ENCODE measurements around the gene IFNAR1. TPM values are rescaled to one million over a fixed set of nuclear protein-coding genes. Genes with fewer than 3 reads are reported as not detected.

The IFNAR1 gene
- total and polyA plus RNA-seq, 3 donors from 2014 or later, result 22.1 to 25.0 (median 22.8) TPM

DNA sequence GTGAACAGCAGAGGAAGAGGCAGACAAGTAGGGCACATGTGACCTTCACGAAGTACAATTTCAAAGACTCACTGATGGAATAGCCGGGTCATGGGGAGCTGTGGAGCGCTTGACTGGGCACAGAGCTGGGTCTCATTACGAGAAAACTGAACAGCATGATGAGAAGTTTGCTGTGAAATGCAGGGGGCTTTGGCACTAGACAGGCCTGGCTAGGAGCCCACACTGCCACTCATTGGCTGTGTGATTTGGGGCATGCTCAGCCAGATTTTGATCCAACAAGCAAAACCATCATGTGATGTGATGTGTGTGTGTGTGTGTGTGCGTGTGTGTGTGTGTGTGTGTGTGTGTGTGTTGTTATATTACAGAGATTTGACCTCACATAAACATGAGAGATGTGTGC, 73.6 kb downstream of the IFNAR1 start:
- Histone ChIP-seq H3K4me3 (no peak overlapping the region), H3K4me1 (no peaks in the 10 kb centered on the region), H3K36me3 (ENCODE audit: low read depth, missing control alignments) (no peaks in the 10 kb centered on the region), H3K27ac (no peak overlapping the region), H3K27me3 (no peaks in the 10 kb centered on the region), H3K9me3 (no peaks in the 10 kb centered on the region)
- intact Hi-C loops (cut with DNase I; ENCODE audit: low total_unique reads), result no loop called here
- WGBS, 2 donors, result 80% methylated on average over 5 of the region's 5 CpGs
- DNase-seq, result no peak
- TF ChIP-seq, protein P1, sequence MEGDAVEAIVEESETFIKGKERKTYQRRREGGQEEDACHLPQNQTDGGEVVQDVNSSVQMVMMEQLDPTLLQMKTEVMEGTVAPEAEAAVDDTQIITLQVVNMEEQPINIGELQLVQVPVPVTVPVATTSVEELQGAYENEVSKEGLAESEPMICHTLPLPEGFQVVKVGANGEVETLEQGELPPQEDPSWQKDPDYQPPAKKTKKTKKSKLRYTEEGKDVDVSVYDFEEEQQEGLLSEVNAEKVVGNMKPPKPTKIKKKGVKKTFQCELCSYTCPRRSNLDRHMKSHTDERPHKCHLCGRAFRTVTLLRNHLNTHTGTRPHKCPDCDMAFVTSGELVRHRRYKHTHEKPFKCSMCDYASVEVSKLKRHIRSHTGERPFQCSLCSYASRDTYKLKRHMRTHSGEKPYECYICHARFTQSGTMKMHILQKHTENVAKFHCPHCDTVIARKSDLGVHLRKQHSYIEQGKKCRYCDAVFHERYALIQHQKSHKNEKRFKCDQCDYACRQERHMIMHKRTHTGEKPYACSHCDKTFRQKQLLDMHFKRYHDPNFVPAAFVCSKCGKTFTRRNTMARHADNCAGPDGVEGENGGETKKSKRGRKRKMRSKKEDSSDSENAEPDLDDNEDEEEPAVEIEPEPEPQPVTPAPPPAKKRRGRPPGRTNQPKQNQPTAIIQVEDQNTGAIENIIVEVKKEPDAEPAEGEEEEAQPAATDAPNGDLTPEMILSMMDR (IDR thresholded peaks at IDR 0.05), result no peak
- no peak for TF ChIP-seq POLR2A (IDR thresholded peaks at IDR 0.05)

DNA sequence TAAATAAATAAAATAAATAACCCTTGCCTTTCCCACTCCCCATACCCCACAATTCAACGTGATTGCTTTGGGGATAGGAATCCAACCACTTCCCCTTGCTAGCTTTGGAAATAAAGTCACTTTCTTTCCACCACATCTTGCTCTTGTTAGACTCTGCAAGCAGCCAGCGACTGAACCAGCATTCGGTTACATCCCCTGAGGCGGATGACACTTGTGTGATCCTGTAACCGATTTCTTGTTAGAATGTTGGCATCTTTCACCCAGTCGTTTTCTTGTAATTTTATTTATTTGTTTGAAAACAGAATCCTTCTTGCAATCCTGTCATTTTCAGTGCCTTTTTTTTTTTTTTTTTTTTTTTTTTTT, 76.8 kb downstream of the IFNAR1 start:
- Histone ChIP-seq H3K9me3 (no peaks in the 10 kb centered on the region), H3K36me3 (ENCODE audit: low read depth, missing control alignments) (no peaks in the 10 kb centered on the region), H3K27ac (no peak overlapping the region), H3K27me3 (no peaks in the 10 kb centered on the region), H3K4me3 (no peak overlapping the region), H3K4me1 (peaks cover 16% of the 10 kb centered on the region)
- DNase-seq, result no peak
- TF ChIP-seq, protein P1 (IDR thresholded peaks at IDR 0.05), result no peak
- TF ChIP-seq POLR2A (IDR thresholded peaks at IDR 0.05), result no peak
- WGBS, 2 donors, result 65 to 68% methylated on average over 6 of the region's 6 CpGs
- intact Hi-C loops (cut with DNase I; ENCODE audit: low total_unique reads), result no loop called here

DNA sequence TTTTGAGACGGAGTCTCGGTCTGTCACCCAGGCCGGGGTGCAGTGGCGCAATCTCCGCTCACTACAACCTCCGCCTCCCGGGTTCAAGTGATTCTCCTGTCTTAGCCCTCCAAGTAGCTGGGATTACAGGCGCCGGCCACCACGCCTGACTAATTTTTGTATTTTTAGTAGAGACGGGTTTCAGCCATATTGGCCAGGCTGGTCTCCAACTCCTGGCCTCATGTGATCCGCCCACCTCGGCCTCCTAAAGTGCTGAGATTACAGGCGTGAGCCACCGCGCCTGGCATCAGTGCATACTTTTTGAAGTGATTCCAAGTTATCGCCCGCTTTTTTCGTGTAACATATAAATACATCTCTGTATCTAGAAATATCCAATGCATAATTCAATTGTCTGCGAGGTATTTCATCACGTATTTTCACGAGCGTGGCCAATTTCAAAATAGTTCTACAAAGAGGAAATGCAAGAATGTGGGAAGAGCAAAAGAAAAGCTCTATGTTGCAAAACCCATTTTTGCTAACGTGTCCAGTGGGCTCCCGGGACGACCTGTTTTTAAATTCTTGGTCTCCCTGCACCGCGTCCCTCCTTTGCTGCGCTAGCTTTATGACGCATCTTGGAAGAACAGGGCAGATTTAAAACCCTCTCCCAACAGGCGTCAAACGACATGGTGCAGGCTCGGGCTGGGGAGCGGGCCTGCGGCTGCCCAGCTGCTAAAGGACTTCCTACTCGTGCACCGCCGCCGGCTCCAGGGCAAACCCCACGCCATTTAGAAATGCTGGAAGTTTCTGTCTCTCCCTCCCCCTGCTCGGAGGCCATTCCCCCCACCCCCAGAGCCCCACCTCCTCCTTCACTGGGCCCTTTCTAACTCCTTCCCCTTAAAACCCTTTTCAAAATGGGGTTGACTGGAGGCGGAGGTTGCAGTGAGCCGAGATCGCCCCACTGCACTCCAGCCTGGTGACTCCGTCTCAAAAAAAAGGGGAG, 77.5 kb downstream of the IFNAR1 start:
- H3K27me3 ChIP-seq, result no peaks in the 10 kb centered on the region
- no peaks in the 10 kb centered on the region for H3K36me3 ChIP-seq (ENCODE audit: low read depth, missing control alignments)
- intact Hi-C loops (cut with DNase I; ENCODE audit: low total_unique reads), result no loop called here
- no peak for TF ChIP-seq POLR2A (IDR thresholded peaks at IDR 0.05)
- TF ChIP-seq, protein P1 (IDR thresholded peaks at IDR 0.05), result no peak
- peak overlapping the region; percentile 93 to 95 for H3K27ac ChIP-seq
- DNase-seq, result peak; percentile 75
- peaks cover 16% of the 10 kb centered on the region for H3K4me1 ChIP-seq
- H3K4me3 ChIP-seq, result peak overlapping the region; percentile 71 to 80
- WGBS, 2 donors, result 35 to 36% methylated on average over 43 to 45 of the region's 45 CpGs
- H3K9me3 ChIP-seq, result no peaks in the 10 kb centered on the region

DNA sequence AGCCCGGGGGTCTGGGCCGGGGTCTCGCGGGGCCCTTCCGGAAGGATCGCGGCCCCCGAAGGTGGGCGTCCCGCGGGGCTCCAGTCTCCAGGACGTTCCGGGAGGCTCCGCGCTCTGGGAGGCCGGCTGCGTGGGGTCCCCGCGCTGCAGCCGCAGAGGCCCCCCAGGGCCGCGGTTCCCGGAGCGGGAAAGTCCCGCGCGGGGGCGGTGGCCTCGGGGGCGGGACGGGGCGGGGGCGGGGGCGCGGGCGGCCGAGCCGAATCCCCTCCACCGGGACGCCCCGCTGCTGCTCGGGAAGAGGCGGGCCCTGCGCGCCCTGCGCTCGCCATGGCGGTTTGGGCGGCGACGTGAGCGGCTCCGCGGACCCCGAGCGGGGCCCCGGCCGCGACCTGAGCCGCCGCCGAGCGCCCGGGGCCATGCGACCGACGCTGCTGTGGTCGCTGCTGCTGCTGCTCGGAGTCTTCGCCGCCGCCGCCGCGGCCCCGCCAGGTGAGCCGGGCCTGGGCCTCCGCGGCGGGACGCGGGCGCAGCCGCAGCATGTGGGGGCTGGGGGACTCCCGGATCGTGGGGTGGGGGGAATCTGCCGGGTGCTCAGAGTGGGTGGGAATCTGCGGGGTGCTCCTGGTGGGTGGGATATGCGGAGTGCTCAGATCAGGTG, 78.5 kb downstream of the IFNAR1 start, which contains the start of gene IFNGR2:
Gene IFNGR2 (plus strand): TSS at position 286 of the 658 bp plus-strand sequence. CDS start 131 bp downstream, at position 417.
- Histone ChIP-seq H3K27ac (peak within 1 kb of the TSS; percentile 95 to 98), H3K9me3 (no peaks in the 10 kb centered on the region), H3K4me1 (peaks cover 16% of the 10 kb centered on the region), H3K4me3 (peak within 1 kb of the TSS; percentile 80 to 96), H3K36me3 (ENCODE audit: low read depth, missing control alignments) (no peaks in the 10 kb centered on the region), H3K27me3 (no peaks in the 10 kb centered on the region)
- TF ChIP-seq, protein P1 (IDR thresholded peaks at IDR 0.05), result no peak
- TF ChIP-seq POLR2A (IDR thresholded peaks at IDR 0.05), result no peak
- intact Hi-C loops (cut with DNase I; ENCODE audit: low total_unique reads), result no loop called here
- WGBS, 2 donors, result 0% methylated on average over 4 to 49 of the region's 89 CpGs
- peak; percentile 43 for DNase-seq

Data from testis (tissue), 3 donors.